ENCODE results near the gene OR6J1.
"Not testable (repeated sequence)": the region's sequence is repeated elsewhere in the genome, so short reads cannot be mapped to it uniquely, and the experiment has no call there.

OR6J1 gene

GRCh38 chr14:22588526-22589095 lies 55.5 kb downstream of the OR6J1 start:
- no peak for TF ChIP-seq Cebpa-rat (IDR thresholded peaks at IDR 0.05)
- peaks cover 17% of the 10 kb centered on the region; the same call in 1 of the 2 replicates for H3K36me3 ChIP-seq
- no peaks in the 10 kb centered on the region for H3K27me3 ChIP-seq
- H3K9me3 ChIP-seq: no peaks in the 10 kb centered on the region
- H4K20me1 ChIP-seq: peaks cover 4% of the 10 kb centered on the region; the same call in 1 of the 2 replicates
- peak overlapping the region; percentile 81 for H3K27ac ChIP-seq
- peaks cover 62% of the 10 kb centered on the region for H3K4me1 ChIP-seq
- H3K4me3 ChIP-seq: peak overlapping the region; percentile 84
- H3K9ac ChIP-seq: peak overlapping the region; percentile 89
- peak overlapping the region; percentile 84 for H3K4me2 ChIP-seq

GRCh38 chr14:22587677-22588422 lies 56.3 kb downstream of the OR6J1 start:
- not testable (repeated sequence) for H3K9me3 ChIP-seq, H4K20me1 ChIP-seq, H3K27me3 ChIP-seq
- H3K4me3 ChIP-seq: peak overlapping the region; percentile 84
- peaks cover 69% of the 10 kb centered on the region for H3K4me1 ChIP-seq
- peak overlapping the region; percentile 84 for H3K4me2 ChIP-seq
- peaks cover 17% of the 10 kb centered on the region; the same call in 1 of the 2 replicates for H3K36me3 ChIP-seq
- peak overlapping the region; percentile 89 for H3K9ac ChIP-seq
- H3K27ac ChIP-seq: peak overlapping the region; percentile 81; the same call in 1 of the 2 replicates

DNA sequence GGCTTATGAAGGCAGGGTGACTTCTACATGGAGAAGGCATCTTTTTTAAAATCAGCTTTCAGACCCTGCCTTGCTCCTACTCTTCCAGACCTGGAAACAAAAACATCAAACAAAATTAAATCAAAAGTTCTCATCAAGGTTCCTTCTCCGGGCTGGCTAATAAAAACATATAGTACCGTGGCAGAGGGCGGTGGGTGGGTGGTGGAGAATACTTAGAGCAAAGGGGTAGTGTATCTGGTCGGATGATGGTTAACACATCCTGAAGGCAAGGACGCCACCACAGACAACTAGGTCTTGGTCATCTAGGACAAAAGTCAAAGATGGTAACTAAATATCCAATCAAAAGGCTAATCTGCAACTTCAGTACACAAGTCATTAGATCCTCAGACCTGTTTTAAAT lies 56.9 kb downstream of the OR6J1 start:
- H4K20me1 ChIP-seq: peaks cover 4% of the 10 kb centered on the region; the same call in 1 of the 2 replicates
- peaks cover 75% of the 10 kb centered on the region for H3K4me1 ChIP-seq
- H3K4me2 ChIP-seq: peak overlapping the region; percentile 84
- H3K9me3 ChIP-seq: no peaks in the 10 kb centered on the region
- H3K9ac ChIP-seq: no peak overlapping the region; the same call in 1 of the 2 replicates
- no peaks in the 10 kb centered on the region for H3K27me3 ChIP-seq
- no peak overlapping the region for H3K4me3 ChIP-seq
- peaks cover 17% of the 10 kb centered on the region; the same call in 1 of the 2 replicates for H3K36me3 ChIP-seq
- no peak overlapping the region for H3K27ac ChIP-seq
- TF ChIP-seq Cebpa-rat (IDR thresholded peaks at IDR 0.05): no peak

- Histone ChIP-seq H3K27me3 (no peaks in the 10 kb centered on the region), H3K36me3 (peaks cover 29% of the 10 kb centered on the region), H3K4me1 (peaks cover 67% of the 10 kb centered on the region), H3K27ac (no peak overlapping the region), H3K9me3 (no peaks in the 10 kb centered on the region), H3K9ac (0 out of 2 replicates have a peak overlapping the region, but pooled peaks have one; percentile 4), H3K4me3 (no peak overlapping the region), H3K4me2 (peak overlapping the region; percentile 57), H4K20me1 (peaks cover 12% of the 10 kb centered on the region; the same call in 1 of the 2 replicates)
- TF ChIP-seq Cebpa-rat (IDR thresholded peaks at IDR 0.05): no peak
Measured at GRCh38 chr14:22583994-22584393, 60.2 kb downstream of the OR6J1 start.
